Limb (tissue), 2 donors: ENCODE results near the gene MEF2B.
A peak's percentile ranks its signal among the peaks of the same experiment; 100 is the strongest.
"Not testable (repeated sequence)": the region's sequence is repeated elsewhere in the genome, so short reads cannot be mapped to it uniquely, and the experiment has no call there.

Source experiments
- DNase-seq, 2 donors: peaks; one replicate each; pipeline ENCODE4 v3.0.0-alpha.2; 2016; ENCODE audit errors: extremely low spot score in 2 of 2

Gene MEF2B

GRCh38 chr19:19193926-19194325 is 23.9 kb upstream of the MEF2B start:
- no peak for DNase-seq

GRCh38 chr19:19192910-19193423 is 22.9 kb upstream of the MEF2B start:
- no peak for DNase-seq

- DNase-seq, result peak; percentile 99 to 100
Measured at GRCh38 chr19:19192078-19192882, 22.2 kb upstream of the MEF2B start, which contains the start of the genes BORCS8 and RFXANK. Gene BORCS8 (minus strand): TSS chr19:19192152. CDS start chr19:19192117, 35 bp downstream. Gene RFXANK (plus strand): TSS chr19:19192258. CDS start chr19:19193947, 1,689 bp downstream.

- DNase-seq, result no peak
Measured at GRCh38 chr19:19191768-19192077, 21.7 kb upstream of the MEF2B start.

GRCh38 chr19:19186742-19187141 is 16.7 kb upstream of the MEF2B start:
- DNase-seq, result no peak

GRCh38 chr19:19185853-19186740 is 16.0 kb upstream of the MEF2B start:
- DNase-seq, result no peak

- no peak for DNase-seq
Measured at GRCh38 chr19:19181488-19181998, 11.5 kb upstream of the MEF2B start.

GRCh38 chr19:19179548-19180441 is 9.7 kb upstream of the MEF2B start:
- DNase-seq, result no peak

GRCh38 chr19:19176950-19177349 is 6.9 kb upstream of the MEF2B start:
- DNase-seq, result no peak

GRCh38 chr19:19173243-19173642 is 3.2 kb upstream of the MEF2B start:
- not testable (repeated sequence) for DNase-seq

GRCh38 chr19:19171821-19172532 is 1.9 kb upstream of the MEF2B start:
- DNase-seq, result peak in 1 of 2 donors; percentile 50

- peak in 1 of 2 donors; percentile 2 for DNase-seq
Measured at GRCh38 chr19:19170873-19171672, 1.0 kb upstream of the MEF2B start.

GRCh38 chr19:19169236-19170052 is 619 bp downstream of the MEF2B start:
- no peak for DNase-seq

- DNase-seq, result no peak
Measured at GRCh38 chr19:19167612-19168011, 2.5 kb downstream of the MEF2B start.

GRCh38 chr19:19165396-19165795 is 4.7 kb downstream of the MEF2B start:
- DNase-seq, result no peak

- DNase-seq, result no peak
Measured at GRCh38 chr19:19162495-19162894, 7.6 kb downstream of the MEF2B start.

- no peak for DNase-seq
Measured at GRCh38 chr19:19160461-19161035, 9.5 kb downstream of the MEF2B start.

GRCh38 chr19:19159534-19159933 is 10.5 kb downstream of the MEF2B start:
- no peak for DNase-seq
